ENCODE measurements around the gene SLMAP. TPM values are rescaled to one million over a fixed set of nuclear protein-coding genes. Genes with fewer than 3 reads are reported as not detected.

Gene SLMAP
- total and polyA plus RNA-seq, 2 of the 13 experiments (the other 11 are each of a cell fraction or from before 2014, with no cell fraction given): 24.0 to 48.3 TPM

- TF ChIP-seq PRDM15 (CRISPR knock-in tag; IDR thresholded peaks at IDR 0.05) (no peak), NFKBIZ (CRISPR knock-in tag; IDR thresholded peaks at IDR 0.05) (no peak; the same call in 1 of the 2 replicates), ZBTB26 (CRISPR knock-in tag; IDR thresholded peaks at IDR 0.05; ENCODE audit: borderline replicate concordance) (no peak), ZNF124 (CRISPR knock-in tag; IDR thresholded peaks at IDR 0.05) (peak; percentile 37; the same call in 1 of the 2 replicates), PITX1 (CRISPR knock-in tag; IDR thresholded peaks at IDR 0.05) (no peak), ZNF512 (CRISPR knock-in tag; IDR thresholded peaks at IDR 0.05) (no peak), MAF1 (CRISPR knock-in tag; IDR thresholded peaks at IDR 0.05; ENCODE audit: borderline replicate concordance) (no peak), ZNF7 (CRISPR knock-in tag; IDR thresholded peaks at IDR 0.05) (no peak), ZNF605 (CRISPR knock-in tag; IDR thresholded peaks at IDR 0.05) (no peak), USF2 (IDR thresholded peaks at IDR 0.05; ENCODE audit: low read depth, low read length) (no peak), USF2 (CRISPR knock-in tag; IDR thresholded peaks at IDR 0.05; ENCODE audit: borderline replicate concordance) (no peak), SP4 (CRISPR knock-in tag; IDR thresholded peaks at IDR 0.05) (no peak), RFX3 (CRISPR knock-in tag; IDR thresholded peaks at IDR 0.05) (no peak), ZNF773 (CRISPR knock-in tag; IDR thresholded peaks at IDR 0.05; ENCODE audit: borderline replicate concordance) (no peak)
These were observed 71.0 kb downstream of the SLMAP start (continued) for GRCh38 chr3:57826952-57827723.
